HCEC 1CT (cell line): ENCODE results near the gene ITPR1.
A peak's percentile ranks its signal among the peaks of the same experiment; 100 is the strongest.
"Not testable (repeated sequence)": the region's sequence is repeated elsewhere in the genome, so short reads cannot be mapped to it uniquely, and the experiment has no call there.

Experiments
- DNase-seq: peaks from one replicate; pipeline ENCODE4 v3.0.0-alpha.2; 2017

Gene ITPR1

DNA sequence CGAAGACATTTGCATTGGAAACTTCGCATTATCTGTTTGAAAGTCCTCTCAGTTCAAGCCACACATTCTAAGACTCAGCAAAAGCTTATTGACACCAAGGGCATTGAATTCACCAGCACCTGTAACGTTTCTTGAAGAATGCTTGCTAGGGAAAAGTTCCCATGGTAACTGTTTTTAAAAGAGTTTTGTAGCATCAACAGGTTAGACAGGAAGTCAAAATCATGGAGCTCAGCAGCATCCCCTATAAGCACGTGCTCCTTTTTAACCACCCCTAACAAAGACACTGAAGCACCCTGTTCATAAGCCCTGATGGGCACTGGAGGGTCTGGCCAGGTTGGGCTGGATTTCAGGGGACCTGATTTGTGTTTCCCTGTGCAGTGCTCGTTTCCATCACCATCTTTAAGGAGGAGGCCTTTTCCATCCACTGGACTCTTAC, 256.4 kb downstream of the ITPR1 start:
- DNase-seq, result no peak

DNA sequence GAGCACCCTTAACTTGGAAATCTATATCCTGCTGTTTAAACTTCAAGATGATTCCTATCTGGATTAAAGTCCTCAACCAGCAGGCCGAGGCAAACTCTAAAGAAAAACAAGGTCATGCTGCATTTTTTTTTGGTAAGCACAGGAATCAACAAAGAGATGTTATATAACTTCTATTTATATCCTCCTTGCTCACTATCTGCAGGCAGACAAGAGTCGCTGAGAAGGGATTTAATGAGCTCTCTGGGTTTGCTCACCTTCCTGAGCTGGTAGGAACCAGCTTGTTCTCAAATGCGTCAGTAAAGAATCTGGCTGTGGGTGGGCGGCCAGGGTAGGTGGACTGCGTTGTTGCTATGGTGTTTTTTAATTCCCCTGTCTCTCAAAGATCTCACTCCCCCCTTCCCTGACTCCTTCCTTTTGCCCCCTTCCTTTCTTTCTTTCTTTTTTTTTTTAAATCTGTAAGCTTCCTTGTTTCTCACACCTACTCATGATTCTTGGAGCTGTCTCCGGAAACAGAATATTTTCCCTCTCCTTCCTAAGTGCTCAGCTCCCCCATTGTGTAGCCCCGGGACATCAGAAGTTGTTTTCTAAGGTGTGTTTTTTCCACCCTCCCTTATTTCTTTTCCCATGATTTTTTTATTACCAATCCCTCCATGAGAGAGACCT, 257.3 kb downstream of the ITPR1 start:
- DNase-seq, result no peak

DNA sequence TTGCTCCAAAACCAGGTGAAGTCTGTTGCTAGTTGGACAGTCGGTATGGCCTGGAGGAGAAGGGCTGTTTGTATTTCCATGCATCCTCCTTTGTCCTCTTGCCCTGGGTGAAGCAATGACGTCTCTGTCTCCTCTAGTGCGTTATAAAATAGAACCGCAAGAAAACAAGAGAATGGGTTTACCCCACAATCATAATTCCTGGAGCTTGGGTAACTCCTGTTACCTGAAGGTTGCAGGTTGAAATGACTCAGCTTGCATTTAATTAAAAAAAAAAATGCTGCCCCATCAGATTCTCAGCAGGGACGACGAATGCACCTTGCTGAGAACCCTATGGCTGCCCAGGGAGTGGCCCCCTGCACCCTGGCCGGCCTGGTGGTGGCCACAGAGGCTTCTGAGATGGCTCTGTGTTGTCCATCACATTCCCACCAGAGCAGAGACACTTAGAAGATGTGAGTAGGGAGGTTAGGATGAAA, 257.9 kb downstream of the ITPR1 start:
- no peak for DNase-seq

DNA sequence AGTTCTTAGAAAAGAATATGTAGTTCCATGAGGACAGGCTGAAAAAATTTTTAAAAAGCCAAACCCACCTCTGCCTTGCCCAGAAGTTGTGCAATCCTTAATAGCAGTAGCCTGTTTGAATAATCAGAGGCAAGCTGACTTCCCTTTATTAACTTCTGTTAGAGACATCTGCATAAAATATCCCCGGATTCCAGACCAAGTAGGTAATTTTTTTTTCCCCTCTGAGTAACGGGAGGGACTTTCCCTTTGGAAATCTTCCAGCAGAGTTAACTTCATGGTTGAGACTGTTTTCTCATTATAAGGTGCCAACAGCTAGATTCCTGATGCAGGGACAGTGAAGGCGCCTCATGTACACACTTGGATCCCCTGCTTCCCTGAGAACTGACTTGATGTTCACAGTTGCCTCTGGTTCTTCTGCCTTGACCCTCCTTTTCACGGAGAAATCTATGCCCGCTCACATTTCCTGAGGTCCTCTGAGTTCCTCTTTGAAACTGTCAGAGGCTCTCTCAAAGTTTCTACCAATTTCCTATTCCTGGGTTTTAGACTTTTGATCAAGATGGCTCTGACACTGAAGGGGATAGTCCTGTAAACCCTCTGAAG, 258.5 kb downstream of the ITPR1 start:
- peak; percentile 38 for DNase-seq

DNA sequence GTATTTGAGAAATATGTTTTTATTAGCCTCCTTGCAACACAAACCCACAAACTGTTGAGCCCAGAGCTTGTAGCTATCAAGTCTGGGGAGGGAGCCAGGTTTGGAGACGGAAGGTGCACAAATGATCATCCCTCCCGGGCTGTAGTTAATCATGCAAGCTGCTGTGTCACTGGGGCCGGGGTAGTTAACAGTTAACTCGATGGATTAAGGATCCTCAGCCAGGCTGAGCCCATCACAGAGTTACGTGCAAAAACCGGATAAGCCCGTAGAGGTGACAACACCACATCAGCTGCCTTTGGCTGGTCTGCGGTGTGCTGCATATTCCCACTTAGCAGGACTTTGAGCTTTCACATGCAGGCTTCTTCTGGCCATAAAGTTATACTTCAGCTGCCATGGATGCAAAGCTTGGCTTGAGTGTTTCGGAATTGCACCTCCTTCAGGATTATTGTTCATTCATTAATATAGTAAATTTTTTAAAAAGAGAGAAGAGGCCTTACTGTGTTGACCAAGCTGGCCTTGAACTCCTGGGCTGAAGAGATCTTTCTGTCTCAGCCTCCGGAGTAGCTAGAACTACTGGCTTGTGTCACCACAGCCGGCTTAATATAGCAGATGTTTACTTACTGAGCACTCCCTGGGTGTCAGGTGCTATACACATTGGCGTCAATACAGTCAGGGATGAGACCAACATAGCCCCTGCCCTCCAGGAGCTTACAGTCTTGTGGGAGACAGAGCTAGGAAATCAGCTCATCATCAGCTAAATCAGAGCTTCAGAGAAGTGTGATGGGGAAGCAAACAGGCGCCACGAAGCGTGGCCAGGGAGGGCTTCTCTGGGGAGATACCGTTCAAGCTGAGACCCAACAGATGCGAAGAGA, 259.3 kb downstream of the ITPR1 start:
- DNase-seq, result no peak

DNA sequence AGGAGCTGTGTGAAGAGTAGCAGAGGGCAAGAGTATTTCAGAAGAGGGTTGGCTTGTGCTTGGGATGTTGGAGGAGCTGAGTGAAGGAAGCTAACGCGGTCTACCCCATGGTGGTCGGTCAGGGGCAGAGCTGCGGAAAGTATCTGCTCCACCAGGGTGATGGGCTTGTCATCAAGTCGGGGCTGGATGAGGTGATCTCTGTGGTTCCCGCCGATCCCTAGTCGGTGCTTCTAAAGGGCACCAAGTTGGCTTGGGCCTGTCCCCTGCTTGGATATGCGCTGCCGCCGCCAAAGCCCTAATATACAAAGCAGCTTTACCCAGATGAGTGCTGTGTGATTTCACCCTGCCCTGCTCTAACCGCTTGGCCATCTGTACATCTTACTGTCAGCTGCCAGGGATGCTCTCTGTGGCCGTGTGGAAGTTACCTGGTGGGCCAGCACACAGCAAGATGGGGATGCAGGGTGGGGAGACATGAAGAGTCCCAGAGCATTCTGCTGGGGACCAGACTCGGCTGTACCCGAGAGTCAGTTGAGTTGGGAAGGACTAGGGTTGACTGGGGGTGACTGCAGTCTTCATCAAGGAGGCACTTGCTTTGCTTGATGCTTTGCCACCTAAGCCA, 260.0 kb downstream of the ITPR1 start:
- no peak for DNase-seq

DNA sequence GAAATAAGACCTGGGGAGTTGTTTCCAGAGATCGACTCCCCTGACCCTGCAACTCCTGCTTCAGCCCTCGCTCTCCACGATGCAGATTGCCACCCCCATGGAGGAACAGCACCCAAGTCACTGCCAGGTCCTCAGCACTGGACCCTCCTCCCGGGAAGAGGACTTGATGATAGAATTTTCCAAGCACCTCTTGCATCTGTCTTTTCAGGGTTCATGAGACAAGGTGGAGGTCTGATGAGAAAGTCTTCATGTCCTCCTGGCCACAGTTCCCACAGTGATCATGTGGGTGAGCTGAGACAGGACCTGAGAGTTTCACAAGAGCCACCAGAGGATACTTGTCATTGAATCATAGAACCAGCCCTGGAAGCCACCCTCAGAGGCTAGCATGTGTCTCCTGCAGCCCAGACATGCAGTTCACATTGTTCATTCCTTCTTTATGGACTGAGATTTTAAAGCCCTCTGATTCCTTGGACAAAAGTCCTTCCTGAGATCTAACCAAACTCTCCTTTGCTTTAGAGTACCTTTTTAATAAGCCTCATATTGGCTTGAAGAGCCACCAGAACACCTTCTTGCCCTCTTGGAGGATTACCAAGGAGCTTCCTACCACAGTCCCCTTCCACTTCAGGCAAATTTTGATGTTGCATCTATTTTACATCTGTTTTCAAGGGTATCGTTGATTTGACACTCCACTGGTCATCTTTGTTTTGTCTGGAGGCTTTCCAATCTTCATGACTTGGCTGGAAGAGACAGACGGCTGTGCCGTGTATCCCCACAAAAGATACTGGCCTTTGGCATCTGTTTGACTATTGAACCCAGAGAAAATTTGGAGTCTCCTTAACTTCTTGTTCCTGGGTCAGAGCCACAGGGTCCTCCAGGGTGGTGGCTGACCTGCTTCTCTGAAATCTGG, 261.3 kb downstream of the ITPR1 start:
- no peak for DNase-seq

DNA sequence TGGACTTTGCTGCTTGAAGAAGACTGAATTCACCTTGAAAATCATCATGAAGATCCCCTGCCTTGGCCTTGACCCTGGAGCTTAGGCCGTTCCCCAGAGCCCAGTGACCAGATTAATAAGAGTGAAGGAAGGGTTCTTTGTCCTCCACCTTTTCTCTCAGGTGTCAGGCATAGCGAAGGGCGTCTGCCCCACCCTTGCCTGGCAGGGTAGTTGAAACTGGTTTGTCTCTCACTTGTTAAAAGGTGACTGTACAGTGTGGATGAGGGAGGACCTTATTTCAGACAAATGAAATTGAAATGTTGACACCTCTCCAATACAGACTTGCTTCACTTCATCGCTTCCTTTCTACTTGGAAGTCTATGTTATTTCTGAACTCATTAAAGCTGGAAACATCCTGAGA, 262.4 kb downstream of the ITPR1 start:
- DNase-seq, result no peak

DNA sequence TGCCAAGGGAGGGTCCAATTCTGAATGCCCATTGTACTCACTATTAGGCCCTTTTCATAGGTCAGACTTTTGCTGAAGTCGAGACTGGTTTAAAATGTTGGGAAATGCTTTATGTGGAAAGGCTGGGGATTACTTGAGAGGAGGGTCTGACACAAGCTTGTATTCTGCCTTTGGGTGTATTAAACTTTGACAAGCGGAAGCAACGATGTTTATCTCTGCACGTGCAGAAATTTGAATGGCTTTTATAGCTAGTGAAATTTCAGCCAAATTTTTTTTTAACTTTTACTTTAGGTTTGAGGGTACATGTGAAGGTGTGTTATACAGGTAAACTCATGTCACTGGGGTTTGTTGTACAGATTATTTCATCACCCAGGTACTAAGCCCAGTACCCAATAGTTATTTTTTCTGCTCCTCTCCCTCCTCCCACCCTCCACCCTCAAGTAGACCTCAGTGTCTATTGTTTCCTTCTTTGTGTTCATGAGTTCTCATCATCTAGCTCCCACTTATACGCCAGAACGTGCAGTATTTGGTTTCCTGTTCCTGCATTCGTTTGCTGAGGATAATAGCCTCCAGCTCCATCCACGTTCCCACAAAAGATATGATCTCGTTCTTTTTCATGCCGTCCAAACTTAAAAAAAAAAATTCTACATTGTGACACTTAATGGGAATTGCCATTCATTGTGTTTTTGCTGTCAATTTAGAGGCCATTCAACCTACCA, 263.1 kb downstream of the ITPR1 start:
- no peak for DNase-seq

DNA sequence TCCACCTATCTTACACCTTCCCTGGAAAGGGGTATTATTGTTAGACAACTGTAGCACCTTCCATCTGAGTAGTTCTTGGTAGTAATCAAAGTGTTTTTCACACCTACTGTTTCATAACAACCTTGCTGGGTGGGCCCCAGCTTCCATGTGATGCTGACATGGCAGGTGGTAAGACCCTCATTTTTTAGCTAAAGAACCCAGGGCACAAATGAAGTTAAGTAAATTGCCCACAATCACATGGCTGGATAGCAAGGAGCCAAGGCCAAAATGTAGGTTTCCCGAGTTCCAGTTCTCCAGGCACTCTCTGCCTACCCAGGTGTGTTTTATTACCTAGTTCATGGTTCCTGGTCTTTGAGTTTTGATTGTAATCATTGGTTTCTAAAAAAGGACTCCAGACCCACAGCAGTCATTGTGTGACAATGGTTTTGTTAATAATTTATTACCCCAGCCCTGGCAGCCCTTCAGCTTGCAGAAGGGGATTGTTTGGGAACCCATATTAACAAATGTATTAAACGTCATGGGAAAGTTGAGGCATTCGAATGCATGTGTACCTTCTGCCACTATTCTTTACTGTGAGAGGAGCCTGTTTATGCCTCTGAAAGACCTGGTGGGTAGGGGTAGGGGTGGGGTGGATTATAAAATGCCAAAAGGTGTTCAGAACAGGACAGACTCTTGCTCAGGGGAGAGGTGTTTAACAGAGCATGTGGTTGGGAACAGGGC, 263.9 kb downstream of the ITPR1 start:
- DNase-seq, result no peak

DNA sequence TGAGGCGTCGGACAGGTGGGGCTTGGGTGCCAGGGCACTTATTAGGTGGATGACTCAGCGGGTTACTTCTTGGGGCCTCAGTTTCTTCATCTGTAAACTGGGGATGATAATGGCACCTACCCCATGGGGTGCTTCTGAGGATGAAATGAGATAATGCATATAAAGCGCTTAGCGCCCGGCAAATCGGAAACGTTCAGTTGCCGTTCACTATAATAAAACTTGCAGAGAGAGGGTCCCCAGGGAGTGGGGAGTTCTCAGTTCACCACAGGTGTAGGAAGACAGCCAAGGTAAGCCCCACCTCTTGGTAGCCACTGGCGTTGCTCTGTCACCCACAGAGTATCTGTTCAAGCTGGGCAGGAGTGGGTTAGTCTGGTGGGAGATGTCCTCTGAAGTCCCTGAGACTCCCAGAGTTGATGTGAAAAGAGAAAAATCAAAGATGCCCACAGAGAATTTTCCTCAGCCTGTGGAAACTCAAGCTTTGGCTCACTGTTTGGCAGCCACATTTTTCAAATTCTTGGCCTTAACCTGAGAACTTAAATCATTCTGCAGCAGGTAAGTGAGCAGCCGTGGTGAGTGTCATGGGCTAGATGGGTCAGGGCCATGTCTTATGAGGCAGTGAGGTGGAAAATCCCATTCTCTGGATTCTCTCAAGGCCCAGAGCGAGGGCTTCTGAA, 264.6 kb downstream of the ITPR1 start:
- DNase-seq, result no peak

DNA sequence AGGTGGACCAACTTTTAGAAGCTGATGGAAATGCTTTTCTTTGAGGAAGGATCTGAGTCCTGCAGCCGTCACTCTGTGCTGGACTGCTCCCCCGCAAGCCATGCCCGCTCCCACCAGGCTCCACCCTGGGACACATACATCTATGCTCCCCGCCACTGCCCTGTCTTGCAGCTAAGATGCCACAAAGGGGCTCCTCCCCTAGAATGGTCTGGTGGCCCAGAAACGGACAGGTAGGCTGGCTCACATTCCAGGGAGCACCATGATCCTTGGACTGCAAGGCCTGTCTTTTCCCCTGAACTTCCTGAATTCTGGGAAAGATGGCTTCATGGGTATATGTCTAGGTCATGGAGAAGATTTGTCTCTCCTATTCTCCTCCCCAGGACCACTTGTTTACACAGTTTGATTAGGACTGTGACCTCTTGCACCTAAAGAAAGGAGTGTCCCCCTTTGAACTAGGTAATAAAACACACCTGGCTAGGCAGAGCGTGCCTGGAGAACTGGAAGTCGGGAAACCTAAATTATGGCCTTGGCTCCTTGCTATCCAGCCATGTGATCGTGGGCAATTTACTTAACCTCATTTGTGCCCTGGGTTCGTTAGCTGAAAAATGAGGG, 265.2 kb downstream of the ITPR1 start:
- DNase-seq, result no peak

DNA sequence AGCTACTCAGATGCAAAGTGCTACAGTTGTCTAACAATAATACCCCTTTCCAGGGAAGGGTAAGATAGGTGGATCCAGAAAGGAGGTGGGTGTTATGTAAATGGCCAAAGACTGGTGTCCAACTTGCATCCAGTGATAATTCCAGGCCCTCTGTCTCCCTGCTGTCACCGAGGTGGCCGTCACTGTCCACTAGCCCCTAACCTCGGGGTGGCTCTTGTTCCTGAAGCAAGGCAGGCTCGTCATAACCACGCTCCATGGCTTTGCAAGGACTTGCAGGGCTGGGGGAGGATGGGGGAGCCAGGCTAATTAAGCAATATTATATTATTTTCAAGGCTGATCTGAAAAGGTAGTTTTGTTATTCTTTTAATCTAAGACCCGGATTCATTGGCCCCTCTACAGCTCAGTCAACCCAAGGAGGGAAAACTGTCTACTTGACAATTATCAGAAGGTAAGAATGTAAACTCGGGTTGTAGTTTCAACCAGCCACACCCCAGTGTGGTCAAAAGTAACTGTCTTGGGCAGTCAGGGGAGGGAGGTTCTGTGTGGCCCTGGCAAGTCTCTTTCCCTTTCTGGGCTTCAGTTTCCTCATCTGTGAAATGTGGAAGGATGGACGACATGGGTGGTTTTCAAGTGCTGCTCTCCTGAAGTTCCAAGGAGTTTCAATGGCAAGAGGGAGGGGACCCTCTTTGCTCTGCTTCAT, 266.0 kb downstream of the ITPR1 start:
- DNase-seq, result no peak

DNA sequence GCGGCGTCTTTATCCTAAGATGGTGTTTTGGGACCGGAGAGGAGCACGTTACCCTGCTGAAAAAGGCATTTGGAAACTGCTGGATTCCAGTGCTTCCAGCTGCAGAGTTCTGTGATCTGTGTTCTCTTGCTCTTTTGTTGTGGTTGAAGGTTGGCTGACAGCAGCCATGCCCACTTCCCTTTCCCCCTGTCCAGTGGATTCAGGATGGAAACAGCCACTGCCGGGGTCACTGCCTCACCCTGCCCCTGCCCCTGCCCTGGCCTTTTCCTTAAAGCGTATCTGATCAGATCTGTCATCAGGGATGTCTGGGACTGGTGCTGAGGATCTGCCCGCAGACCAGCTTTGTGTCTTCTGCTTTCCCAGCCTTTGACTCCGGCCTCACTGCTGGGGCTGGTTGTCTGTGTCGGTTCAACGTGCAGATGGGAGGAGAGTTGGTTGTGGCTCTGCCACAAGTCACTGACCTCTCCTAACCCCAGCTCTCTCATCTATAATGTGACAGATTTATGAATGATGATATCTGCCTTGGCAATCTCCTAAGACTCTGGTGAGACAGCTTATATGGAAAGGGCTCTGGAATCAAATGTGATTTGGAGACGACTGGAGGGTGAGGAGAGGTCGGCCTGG, 266.7 kb downstream of the ITPR1 start:
- DNase-seq, result no peak

DNA sequence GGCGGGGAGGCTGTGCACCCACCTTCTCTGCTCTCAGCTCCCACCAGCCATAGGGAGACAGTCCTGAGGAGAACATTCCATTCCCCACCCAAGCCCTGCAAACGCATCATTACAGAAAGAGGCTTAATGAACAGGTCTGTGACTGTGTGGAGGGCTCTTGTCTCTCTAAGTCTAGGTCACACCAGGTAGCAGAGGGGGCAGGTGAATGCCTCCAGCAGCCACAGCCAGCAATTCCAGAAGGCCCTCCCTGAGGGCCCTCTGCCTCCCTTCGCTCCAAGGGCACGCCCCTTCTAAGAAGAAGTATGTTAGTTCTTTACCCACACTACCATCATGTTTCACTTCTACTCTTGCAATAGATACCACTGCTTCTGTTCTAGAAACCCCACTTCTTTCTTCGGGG, 268.6 kb downstream of the ITPR1 start:
- no peak for DNase-seq

DNA sequence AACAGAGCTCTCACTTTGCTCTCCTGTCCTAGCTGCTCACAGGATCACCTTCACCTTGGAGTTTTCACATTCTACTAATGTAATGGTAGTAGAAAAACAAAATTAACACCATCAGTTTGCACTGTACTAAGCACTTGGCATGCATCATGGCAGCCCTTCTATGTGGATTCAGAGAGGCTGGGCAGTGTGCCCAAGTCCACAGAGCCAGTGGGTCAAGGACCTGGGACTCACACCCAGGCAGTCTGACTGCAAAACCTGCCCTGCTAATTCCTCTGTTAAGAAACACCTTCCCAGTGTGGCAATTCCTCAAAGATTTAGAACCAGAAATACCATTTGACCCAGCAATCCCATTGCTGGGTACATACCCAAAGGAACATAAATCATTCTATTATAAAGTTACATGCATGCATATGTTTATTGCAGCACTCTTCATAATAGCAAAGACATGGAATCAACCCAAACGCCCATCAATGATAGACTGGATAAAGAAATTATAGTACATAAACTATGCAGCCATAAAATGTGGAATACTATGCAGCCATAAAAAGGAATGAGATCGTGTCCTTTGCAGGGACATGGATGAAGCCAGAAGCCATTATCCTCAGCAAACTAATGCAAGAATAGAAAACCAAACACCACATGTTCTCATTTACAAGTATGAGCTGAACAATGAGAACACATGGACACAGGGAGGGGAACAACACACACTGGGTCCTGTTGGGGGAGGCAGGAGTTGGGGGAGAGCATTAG, 269.5 kb downstream of the ITPR1 start:
- DNase-seq, result not testable (repeated sequence)

DNA sequence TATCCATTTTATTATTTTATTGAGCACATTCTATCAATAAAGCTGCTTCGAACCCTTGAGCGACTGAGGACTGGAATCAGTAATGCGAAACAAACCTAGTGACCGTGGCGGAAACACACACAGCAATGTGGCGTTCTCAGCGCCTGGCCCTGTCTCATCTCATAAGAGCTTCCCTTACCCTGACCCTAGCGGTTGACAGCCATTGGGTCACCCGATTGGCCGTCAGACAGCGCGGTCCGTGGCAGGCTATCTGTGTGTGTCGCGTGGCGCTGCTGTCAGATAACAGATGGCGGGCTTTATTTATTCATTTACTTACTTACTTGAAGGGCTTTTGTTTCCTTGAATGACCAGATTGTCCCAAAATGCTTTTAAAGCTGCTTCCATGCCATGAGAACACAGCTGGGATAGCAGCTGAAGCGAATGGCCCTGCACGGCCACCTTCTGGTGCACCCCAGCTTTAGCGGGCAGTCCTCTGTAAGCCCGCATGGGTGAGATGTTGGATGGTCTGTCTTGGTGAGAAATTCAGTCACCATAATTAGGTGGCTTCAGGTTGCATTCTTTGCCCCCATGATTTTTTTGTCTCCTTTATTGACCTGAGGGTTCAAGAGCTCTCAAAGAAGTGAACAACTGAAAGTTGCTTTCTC, 270.6 kb downstream of the ITPR1 start:
- no peak for DNase-seq
